ENCODE measurements around the gene RADIL. TPM values are rescaled to one million over a fixed set of nuclear protein-coding genes. Genes with fewer than 3 reads are reported as not detected.

RADIL gene
- total RNA-seq, 3 donors from 2014 or later: 0.35 to 7.4 (median 1.1) TPM

DNA sequence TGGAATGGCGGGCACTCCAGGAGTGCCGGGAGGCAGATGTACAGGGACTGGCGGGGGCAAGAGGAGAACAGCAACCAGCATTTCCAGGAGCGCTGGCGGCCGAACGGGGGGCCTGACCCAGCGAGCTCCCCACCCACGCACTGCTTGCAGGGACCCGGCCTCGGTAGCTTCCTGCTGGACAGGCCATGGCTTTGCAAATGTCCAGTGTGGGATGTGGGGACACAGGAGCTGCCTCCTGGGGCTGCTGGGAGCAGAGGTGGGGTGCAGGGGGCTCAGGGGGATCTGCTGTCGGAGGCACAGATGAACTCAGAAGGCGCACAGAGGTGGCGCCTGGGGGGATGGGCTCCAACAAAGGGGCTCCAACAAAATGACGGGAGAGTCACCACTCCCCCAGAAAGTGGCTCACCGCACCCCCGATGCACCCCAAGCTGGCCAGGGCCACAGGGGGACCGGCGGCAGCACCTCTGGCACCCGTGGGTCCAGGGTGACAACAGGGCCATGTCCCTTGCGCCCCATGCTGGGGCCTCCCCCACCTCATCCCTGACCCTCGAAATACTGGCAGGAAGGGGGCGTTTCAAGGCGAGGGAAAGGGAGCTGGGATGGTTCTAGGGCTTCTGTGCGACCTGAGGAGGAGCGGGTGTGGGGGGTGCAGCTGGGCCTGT is 67.0 kb downstream of the RADIL start:
- TF ChIP-seq, protein P1, sequence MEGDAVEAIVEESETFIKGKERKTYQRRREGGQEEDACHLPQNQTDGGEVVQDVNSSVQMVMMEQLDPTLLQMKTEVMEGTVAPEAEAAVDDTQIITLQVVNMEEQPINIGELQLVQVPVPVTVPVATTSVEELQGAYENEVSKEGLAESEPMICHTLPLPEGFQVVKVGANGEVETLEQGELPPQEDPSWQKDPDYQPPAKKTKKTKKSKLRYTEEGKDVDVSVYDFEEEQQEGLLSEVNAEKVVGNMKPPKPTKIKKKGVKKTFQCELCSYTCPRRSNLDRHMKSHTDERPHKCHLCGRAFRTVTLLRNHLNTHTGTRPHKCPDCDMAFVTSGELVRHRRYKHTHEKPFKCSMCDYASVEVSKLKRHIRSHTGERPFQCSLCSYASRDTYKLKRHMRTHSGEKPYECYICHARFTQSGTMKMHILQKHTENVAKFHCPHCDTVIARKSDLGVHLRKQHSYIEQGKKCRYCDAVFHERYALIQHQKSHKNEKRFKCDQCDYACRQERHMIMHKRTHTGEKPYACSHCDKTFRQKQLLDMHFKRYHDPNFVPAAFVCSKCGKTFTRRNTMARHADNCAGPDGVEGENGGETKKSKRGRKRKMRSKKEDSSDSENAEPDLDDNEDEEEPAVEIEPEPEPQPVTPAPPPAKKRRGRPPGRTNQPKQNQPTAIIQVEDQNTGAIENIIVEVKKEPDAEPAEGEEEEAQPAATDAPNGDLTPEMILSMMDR (IDR thresholded peaks at IDR 0.05): no peak

GRCh38 chr7:4815609-4816418 is 67.7 kb downstream of the RADIL start:
- ATAC-seq: no peak
- Histone ChIP-seq H3K4me3 (no peak overlapping the region), H3K4me1 (ENCODE audit: low read depth) (no peaks in the 10 kb centered on the region), H3K36me3 (ENCODE audit: low read depth) (no peaks in the 10 kb centered on the region), H3K9me3 (no peaks in the 10 kb centered on the region)
- TF ChIP-seq, protein P1 (IDR thresholded peaks at IDR 0.05): no peak
- intact Hi-C loops (cut with DNase I, micrococcal nuclease): no loop called here
- DNase-seq: peak in 1 of 3 donors; percentile 37

More for the DNA sequence above, 67.0 kb downstream of the RADIL start:
- no peaks in the 10 kb centered on the region for H3K4me1 ChIP-seq (ENCODE audit: low read depth)
- ATAC-seq (no peak), DNase-seq (no peak)
- no peaks in the 10 kb centered on the region for H3K9me3 ChIP-seq
- intact Hi-C loops (cut with DNase I, micrococcal nuclease): no loop called here
- no peak overlapping the region for H3K4me3 ChIP-seq
- H3K36me3 ChIP-seq (ENCODE audit: low read depth): no peaks in the 10 kb centered on the region

- DNase-seq (peak in 1 of 3 donors; percentile 34), ATAC-seq (no peak)
- Histone ChIP-seq H3K36me3 (ENCODE audit: low read depth) (no peaks in the 10 kb centered on the region), H3K4me1 (ENCODE audit: low read depth) (no peaks in the 10 kb centered on the region), H3K9me3 (no peaks in the 10 kb centered on the region), H3K4me3 (no peak overlapping the region)
- TF ChIP-seq, protein P1 (IDR thresholded peaks at IDR 0.05): no peak
- intact Hi-C loops (cut with DNase I, micrococcal nuclease): no loop called here
Observed at GRCh38 chr7:4815121-4815520, 68.4 kb downstream of the RADIL start.

DNA sequence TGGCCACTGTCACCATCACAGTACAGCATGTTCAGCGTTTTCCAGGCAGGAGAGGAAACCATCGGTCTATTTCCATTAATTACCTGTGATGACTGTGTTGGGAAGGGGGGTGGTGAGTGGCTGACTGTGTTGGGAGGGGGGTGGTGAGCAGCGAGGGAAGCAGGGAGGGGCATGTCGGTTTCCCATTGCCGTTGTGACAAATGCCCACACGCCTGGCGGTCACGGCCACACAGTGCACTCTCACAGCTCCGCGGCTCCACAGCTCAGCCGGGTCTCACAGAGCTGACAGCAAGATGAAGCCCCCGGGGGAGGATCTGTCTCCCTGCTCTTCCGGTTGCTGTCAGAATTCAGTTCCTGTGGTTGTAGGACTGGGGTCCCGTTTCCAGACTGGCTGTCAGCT is 69.1 kb downstream of the RADIL start:
- intact Hi-C loops (cut with DNase I, micrococcal nuclease): no loop called here
- Histone ChIP-seq H3K36me3 (ENCODE audit: low read depth) (no peaks in the 10 kb centered on the region), H3K9me3 (no peaks in the 10 kb centered on the region), H3K4me1 (ENCODE audit: low read depth) (no peaks in the 10 kb centered on the region), H3K4me3 (no peak overlapping the region)
- DNase-seq (no peak), ATAC-seq (no peak)
- TF ChIP-seq, protein P1 (IDR thresholded peaks at IDR 0.05): no peak

DNA sequence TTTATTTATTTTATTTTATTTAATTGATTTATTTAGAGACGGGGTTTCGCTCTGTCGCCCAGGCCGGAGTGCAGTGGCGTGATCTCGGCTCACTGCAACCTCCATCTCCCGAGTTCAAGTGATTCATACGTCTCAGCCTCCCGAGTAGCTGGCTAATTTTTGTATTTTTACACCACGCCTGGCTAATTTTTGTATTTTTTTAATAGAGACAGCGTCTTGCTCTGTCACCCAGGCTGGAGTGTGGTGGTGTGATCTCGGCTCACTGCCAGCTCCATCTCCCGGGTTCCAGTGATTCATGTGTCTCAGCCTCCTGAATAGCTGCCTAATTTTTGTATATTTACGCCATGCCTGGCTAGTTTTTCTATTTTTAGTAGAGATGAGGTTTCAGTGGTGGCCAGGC is 73.8 kb downstream of the RADIL start:
- Histone ChIP-seq H3K36me3 (ENCODE audit: low read depth) (no peaks in the 10 kb centered on the region), H3K9me3 (no peaks in the 10 kb centered on the region), H3K4me3 (no peak overlapping the region), H3K4me1 (ENCODE audit: low read depth) (no peaks in the 10 kb centered on the region)
- TF ChIP-seq, protein P1 (IDR thresholded peaks at IDR 0.05): no peak
- intact Hi-C loops (cut with DNase I, micrococcal nuclease): no loop called here
- DNase-seq (no peak), ATAC-seq (no peak)
